Stimulated activated naive B cell treated with anti-CD40 and anti-IgM and Interleukin-4, amounts not matched to agents 10 μg/mL and 1 μg/mL and 100 μg/mL, for 72 hours (primary cell): ENCODE data around the gene NCK1.
"Not testable (repeated sequence)": the region's sequence is repeated elsewhere in the genome, so short reads cannot be mapped to it uniquely, and the experiment has no call there.

Source experiments
- ATAC-seq, 2 donors: fragments of 150-1000 bp; cut with Tn5 transposase; replicated peaks; 2 replicates each; pipeline ENCODE4 v1.10.0; 2021; ENCODE audit warnings: moderate library complexity in 1 of 2
- DNase-seq: peaks from one replicate; pipeline ENCODE4 v3.0.0; 2021
- H3K27ac Mint-ChIP-seq: one replicate; pipeline ENCODE4 v1.8.0; 2022; ENCODE audit warnings: mild to moderate bottlenecking, mixed read lengths
- H3K27me3 Mint-ChIP-seq, 2 donors: one replicate each; pipeline ENCODE4 v1.8.0; 2022; ENCODE audit warnings: mixed read lengths in 2 of 2
- H3K36me3 Mint-ChIP-seq, 2 donors: one replicate each; pipeline ENCODE4 v1.8.0; 2022; ENCODE audit warnings: mixed read lengths in 2 of 2, mild to moderate bottlenecking in 1 of 2
- H3K4me1 Mint-ChIP-seq, 2 donors: one replicate each; pipeline ENCODE4 v1.8.0; 2022; ENCODE audit warnings: mixed read lengths in 2 of 2, mild to moderate bottlenecking in 1 of 2
- H3K4me3 Mint-ChIP-seq, 2 donors: one replicate each; pipeline ENCODE4 v1.8.0; 2022; ENCODE audit warnings: mild to moderate bottlenecking in 2 of 2, mixed read lengths in 2 of 2, moderate library complexity in 1 of 2
- H3K9me3 Mint-ChIP-seq, 2 donors: one replicate each; pipeline ENCODE4 v1.8.0; 2022; ENCODE audit warnings: mixed read lengths in 2 of 2, mild to moderate bottlenecking in 1 of 2

NCK1 gene

DNA sequence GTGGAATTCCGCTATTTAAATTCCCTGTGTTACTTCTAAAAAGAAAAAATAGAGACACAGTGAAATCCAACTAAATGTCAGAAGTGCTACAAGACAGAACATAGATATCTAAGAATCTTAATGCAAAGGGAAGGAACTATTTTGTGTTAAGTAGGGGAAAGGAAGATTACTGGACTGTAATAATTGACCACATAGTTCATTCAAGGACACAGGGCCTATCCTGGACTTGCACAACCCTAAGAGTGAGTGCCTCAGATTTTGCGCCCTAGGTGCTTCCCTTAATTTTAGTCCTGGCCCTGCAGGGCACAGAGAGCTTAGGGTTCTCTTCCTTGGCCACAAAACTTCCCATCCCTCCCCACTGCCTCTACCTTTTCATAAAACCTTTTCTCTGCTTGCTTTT is 92.2 kb downstream of the NCK1 start:
- no peak for DNase-seq
- H3K27me3 Mint-ChIP-seq: no peaks in the 10 kb centered on the region
- no peak overlapping the region for H3K4me3 Mint-ChIP-seq
- peaks cover 12 to 20% of the 10 kb centered on the region in 2 donors for H3K4me1 Mint-ChIP-seq
- no peaks in the 10 kb centered on the region for H3K9me3 Mint-ChIP-seq
- no peak for ATAC-seq
- H3K27ac Mint-ChIP-seq: no peak overlapping the region
- H3K36me3 Mint-ChIP-seq: peaks cover 12 to 34% of the 10 kb centered on the region in 2 donors

DNA sequence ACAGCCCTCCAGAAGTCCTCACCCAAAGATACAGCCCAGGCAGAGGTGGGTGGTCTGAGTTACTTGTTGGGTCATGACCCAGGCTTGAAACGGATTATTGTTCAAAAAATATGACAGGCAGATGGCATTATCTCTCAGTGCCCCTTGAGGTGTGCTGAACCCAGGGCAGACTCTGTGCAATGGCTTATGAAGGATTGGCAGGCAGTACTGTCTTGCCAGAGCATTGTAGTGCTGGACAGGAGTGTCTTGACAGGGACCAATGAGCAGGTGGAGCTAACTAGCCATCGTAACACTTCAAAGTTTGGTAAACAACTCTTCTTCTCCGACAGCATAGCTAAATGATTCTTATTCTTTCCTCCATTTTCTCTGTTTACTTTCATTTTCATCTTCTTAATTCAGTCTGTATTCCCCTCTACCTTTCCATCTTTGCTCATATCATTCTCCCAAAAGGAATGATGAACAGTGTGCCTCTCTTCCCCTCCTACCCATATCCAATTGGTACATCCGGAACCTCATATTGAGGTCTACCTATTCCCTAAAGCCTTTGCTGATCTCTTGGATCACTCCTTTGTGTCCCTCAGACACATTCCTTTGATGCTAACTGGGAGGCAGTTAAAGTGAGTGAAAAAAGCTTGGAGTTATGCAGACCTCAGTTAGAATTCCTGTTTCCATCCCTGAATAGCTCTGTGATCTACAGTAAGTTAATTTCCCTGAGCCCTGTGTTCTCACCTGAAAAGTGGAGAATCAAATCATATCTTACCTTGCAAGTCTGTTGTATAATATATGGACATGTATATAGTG is 93.2 kb downstream of the NCK1 start:
- no peak for ATAC-seq
- Mint-ChIP-seq H3K4me3 (no peak overlapping the region), H3K27me3 (no peaks in the 10 kb centered on the region), H3K36me3 (peaks cover 13 to 40% of the 10 kb centered on the region in 2 donors), H3K27ac (no peak overlapping the region), H3K4me1 (peaks cover 12 to 19% of the 10 kb centered on the region in 2 donors), H3K9me3 (no peaks in the 10 kb centered on the region)
- DNase-seq: no peak

DNA sequence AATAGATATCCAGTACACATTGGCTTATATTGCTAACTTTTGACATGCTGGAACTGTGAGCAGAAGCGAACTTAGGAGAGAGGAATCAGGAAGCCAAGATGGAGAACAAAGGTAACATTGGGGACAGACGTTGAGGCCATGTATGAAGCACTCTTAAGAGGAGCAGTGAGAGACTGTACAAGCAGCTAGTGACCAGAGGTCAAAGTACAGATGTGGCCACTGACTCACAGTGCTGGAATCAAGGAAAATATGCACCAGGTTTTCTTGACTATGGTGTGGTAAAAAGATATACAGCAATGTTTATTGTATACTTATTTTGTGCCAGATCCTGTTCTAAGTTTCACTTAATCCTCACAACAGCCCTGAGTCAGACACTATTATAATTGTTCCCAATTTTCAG is 93.8 kb downstream of the NCK1 start:
- Mint-ChIP-seq H3K4me3 (no peak overlapping the region), H3K36me3 (peaks cover 15 to 40% of the 10 kb centered on the region in 2 donors), H3K4me1 (peaks cover 12 to 14% of the 10 kb centered on the region in 2 donors), H3K27ac (no peak overlapping the region), H3K27me3 (no peaks in the 10 kb centered on the region), H3K9me3 (no peaks in the 10 kb centered on the region)
- ATAC-seq (no peak), DNase-seq (no peak)

DNA sequence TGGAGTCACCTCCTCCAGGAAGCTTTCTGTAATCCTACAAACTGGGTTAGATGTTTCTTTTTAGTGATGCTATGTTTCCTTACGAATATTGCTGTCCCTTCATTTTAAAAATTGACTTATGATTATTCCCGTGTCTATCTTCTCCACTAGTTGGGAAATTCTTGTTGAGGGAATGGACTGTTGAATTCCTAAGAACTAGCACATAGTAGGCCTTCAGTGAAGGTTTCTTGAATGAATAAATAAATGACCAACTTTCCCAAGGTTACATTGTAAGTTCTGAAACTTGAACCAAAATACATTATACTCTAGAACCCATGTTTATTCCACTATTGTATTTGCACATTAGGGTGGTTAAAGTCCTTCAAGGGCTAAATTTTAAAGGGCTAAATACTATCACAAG is 95.0 kb downstream of the NCK1 start:
- ATAC-seq: no peak
- Mint-ChIP-seq H3K9me3 (no peaks in the 10 kb centered on the region), H3K36me3 (peaks cover 15 to 36% of the 10 kb centered on the region in 2 donors), H3K4me3 (no peak overlapping the region), H3K27ac (no peak overlapping the region), H3K27me3 (no peaks in the 10 kb centered on the region), H3K4me1 (peaks cover 12 to 13% of the 10 kb centered on the region in 2 donors)
- DNase-seq: no peak

DNA sequence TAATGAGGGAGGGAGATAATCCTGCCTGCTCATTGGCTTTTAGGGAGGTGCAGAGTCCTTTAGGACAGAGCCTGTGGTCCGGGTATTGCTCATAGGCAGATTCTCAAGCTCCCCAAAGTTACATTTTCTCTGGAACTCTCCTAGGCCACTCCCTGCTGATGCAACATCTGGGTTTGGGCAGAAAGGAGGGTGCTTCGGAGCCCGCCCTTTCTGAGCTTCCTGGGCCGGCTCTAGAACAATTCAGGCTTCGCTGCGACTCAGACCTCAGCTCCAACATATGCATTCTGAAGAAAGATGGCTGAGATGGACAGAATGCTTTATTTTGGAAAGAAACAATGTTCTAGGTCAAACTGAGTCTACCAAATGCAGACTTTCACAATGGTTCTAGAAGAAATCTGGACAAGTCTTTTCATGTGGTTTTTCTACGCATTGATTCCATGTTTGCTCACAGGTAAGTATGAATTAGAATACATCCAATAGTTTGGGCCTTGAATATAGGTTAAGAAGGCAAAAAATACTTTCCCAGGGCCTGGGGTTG is 95.8 kb downstream of the NCK1 start, which contains the start of gene IL20RB:
Gene IL20RB (plus strand): TSS at position 233 of the 538 bp plus-strand sequence. CDS start 131 bp downstream, at position 364.
- no peak within 1 kb of the TSS for H3K4me3 Mint-ChIP-seq
- peaks cover 7 to 10% of the 10 kb centered on the region in 2 donors for H3K4me1 Mint-ChIP-seq
- ATAC-seq: no peak
- no peaks in the 10 kb centered on the region for H3K27me3 Mint-ChIP-seq
- H3K36me3 Mint-ChIP-seq: peaks cover 14 to 31% of the 10 kb centered on the region in 2 donors
- DNase-seq: no peak
- H3K27ac Mint-ChIP-seq: no peak within 1 kb of the TSS
- no peaks in the 10 kb centered on the region for H3K9me3 Mint-ChIP-seq

DNA sequence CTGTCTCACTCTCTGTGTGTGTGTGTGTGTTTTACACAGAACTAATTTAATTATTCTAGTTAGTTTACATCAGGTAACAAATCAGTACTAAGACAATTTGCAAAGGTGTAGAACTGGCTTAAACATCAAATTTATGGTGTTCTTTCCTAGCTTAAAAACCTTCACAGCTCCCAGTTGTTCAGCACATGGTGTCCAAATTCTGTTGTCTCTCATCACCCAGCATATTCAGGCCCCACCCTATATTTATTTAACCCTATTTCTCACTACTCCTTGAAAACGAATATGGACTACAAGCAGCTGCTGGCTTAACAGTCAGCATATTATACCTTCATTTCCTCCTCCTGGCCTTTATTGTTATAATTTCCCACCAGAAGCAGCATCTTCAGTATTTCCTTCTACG is 96.9 kb downstream of the NCK1 start:
- peaks cover 8 to 24% of the 10 kb centered on the region in 2 donors for H3K36me3 Mint-ChIP-seq
- peaks cover 7 to 10% of the 10 kb centered on the region in 2 donors for H3K4me1 Mint-ChIP-seq
- ATAC-seq: no peak
- no peak overlapping the region for H3K4me3 Mint-ChIP-seq
- H3K27me3 Mint-ChIP-seq: no peaks in the 10 kb centered on the region
- no peak overlapping the region for H3K27ac Mint-ChIP-seq
- no peaks in the 10 kb centered on the region for H3K9me3 Mint-ChIP-seq
- no peak for DNase-seq

DNA sequence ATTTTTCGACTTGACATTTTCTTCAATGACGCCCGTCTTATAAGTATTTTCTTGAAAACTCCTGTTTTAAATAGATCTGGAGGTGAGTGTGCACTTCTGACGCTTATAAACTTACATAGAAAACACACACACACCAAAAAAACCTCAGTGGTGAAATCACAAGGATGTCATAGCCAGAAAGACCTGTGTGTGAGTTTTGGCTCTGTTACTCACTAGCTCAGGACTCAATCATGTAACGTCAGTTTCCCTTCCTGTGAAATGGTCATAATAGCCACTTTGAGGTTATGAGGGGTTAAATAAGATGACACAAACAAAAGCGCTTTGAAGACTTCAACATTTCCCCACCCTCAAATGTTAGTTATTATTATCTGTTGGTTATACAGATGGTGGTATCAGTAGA is 97.6 kb downstream of the NCK1 start:
- H3K4me1 Mint-ChIP-seq: peaks cover 7 to 9% of the 10 kb centered on the region in 2 donors
- ATAC-seq: no peak
- no peak overlapping the region for H3K4me3 Mint-ChIP-seq
- peaks cover 8 to 24% of the 10 kb centered on the region in 2 donors for H3K36me3 Mint-ChIP-seq
- H3K9me3 Mint-ChIP-seq: no peaks in the 10 kb centered on the region
- no peak overlapping the region for H3K27ac Mint-ChIP-seq
- no peaks in the 10 kb centered on the region for H3K27me3 Mint-ChIP-seq
- DNase-seq: no peak

DNA sequence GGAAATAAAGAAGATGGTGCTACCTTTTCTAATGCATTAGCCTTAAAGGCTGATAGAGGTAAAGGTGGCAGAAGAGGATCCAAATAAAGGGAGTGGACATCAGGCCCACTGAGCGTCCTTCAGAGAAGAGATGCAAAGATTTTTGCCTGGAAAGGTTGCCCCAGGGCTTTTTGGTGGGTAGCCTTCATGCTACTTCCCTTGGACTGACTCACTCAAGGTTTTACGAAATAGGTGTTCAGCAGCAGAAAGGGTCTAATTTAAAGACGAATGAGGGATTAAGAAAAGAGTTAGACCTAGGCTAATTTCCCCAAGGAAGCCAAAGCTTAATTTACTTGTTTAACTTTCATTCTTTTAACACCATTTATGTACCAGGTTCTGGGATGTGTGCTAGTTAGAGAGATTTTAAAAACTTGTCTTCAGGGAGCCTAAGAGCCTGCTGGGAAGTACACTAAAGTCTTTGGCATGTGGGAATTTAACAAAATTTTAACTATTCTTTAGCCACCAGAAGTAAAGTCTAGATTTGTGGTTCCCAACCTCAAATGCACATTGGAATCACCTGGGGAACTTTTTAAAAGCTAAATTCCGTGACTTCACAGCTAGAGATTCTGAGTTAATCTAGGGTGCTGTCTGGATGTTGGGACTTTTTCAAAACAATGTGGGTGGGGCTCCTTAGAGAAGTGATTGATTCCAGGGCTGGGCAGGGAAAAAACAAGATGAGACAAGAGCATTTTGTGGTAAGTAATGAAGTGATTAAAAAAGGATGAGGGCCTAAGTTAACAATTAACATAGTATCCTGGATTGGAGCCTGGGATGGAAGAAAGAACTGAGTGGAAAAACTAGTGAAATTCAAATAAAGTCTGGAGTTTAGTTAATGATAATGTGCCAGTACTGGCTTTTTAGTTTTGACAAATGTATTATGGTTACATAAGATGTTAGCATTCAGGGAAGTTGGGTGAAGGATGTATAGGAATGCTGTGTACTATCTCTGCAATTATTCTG is 99.1 kb downstream of the NCK1 start:
- no peaks in the 10 kb centered on the region for H3K9me3 Mint-ChIP-seq
- no peak overlapping the region for H3K4me3 Mint-ChIP-seq
- H3K4me1 Mint-ChIP-seq: no peaks in the 10 kb centered on the region
- no peaks in the 10 kb centered on the region for H3K27me3 Mint-ChIP-seq
- ATAC-seq (no peak), DNase-seq (no peak)
- no peak overlapping the region for H3K27ac Mint-ChIP-seq
- H3K36me3 Mint-ChIP-seq: peaks cover 8 to 17% of the 10 kb centered on the region in 2 donors

DNA sequence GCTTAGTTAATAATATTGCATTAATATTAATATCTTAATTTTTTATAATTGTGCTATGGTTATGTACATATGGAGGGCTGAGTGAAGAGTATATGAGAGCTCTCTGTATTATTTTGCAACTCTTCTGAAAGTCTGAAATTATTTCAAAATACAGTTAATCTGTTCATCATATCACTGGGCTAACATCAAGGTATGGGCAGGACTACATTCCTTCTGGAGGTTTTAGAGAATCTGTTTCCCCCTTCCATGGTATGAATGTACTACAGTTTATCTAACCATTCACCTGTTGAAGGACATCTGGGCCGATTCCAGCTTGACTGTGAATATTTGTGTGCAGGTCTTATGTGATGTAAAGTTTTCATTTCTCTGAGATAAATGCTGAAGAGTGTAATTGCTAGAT is 100.9 kb downstream of the NCK1 start:
- H3K4me1 Mint-ChIP-seq: no peaks in the 10 kb centered on the region
- no peak for ATAC-seq
- DNase-seq: no peak
- no peaks in the 10 kb centered on the region for H3K27me3 Mint-ChIP-seq
- H3K36me3 Mint-ChIP-seq: peaks cover 4 to 11% of the 10 kb centered on the region in 2 donors
- H3K27ac Mint-ChIP-seq: no peak overlapping the region
- H3K4me3 Mint-ChIP-seq: no peak overlapping the region
- peaks cover 0 to 1% of the 10 kb centered on the region in 2 donors for H3K9me3 Mint-ChIP-seq

DNA sequence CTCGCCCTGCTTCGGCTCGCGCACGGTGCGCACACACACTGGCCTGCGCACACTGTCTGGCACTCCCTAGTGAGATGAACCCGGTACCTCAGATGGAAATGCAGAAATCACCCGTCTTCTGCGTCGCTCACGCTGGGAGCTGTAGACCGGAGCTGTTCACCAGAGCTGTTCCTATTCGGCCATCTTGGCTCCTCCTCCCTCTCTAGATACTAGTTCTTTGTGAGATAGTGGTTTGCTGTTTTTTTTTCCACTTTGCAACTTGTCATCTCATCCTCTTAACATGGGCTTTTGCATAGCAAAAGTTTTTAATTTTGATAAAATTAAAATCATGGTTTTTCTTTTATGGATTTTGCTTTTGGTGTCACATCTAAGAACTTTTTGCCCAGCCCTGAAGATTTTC is 107.5 kb downstream of the NCK1 start:
- peaks cover 9 to 13% of the 10 kb centered on the region in 2 donors for H3K36me3 Mint-ChIP-seq
- not testable (repeated sequence) for H3K27ac Mint-ChIP-seq, DNase-seq, H3K27me3 Mint-ChIP-seq, H3K4me1 Mint-ChIP-seq, ATAC-seq, H3K4me3 Mint-ChIP-seq
- peaks cover 4 to 13% of the 10 kb centered on the region in 2 donors for H3K9me3 Mint-ChIP-seq

DNA sequence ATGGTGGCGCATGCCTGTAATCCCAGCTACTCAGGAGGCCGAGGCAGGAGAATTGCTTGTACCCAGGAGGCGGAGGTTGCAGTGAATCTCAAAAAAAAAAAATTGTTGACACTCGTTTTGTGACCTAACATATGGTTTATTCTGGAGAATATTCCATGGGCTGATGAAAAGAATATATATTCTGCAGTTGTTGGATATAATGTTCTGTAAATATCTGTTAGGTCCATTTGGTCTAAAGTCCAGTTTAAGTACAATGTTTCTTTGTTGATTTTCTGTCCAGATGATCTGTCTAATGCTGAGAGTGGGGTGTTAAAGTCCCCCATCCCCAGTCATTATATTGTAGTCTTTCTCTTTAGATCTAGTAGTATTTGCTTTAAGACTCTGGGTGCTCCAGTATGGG is 111.3 kb downstream of the NCK1 start:
- Mint-ChIP-seq H3K27ac (no peak overlapping the region), H3K27me3 (no peaks in the 10 kb centered on the region), H3K9me3 (peaks cover 9 to 17% of the 10 kb centered on the region in 2 donors), H3K36me3 (peaks cover 19 to 22% of the 10 kb centered on the region in 2 donors), H3K4me3 (no peak overlapping the region), H3K4me1 (no peaks in the 10 kb centered on the region)
- ATAC-seq (no peak), DNase-seq (no peak)

DNA sequence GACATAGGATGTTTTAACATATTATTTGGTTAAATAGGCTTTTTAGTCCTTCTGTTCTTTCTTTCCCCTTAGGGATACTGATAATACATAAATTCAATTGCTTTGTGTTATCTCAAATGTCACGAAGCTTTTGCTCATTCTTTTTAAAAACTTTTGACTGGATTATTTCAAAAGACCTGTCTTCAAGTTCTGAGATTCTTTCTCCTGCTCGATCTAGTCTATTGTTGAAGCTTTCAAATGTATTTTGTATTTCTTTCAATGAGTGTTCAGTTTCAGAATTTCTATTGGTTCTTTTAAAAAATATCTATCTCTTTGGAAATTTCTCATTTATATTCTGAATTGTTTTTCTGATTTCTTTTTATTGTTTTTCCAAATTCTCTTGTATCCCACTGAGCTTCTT is 112.7 kb downstream of the NCK1 start:
- peaks cover 9 to 17% of the 10 kb centered on the region in 2 donors for H3K9me3 Mint-ChIP-seq
- H3K27ac Mint-ChIP-seq: no peak overlapping the region
- no peak for ATAC-seq

DNA sequence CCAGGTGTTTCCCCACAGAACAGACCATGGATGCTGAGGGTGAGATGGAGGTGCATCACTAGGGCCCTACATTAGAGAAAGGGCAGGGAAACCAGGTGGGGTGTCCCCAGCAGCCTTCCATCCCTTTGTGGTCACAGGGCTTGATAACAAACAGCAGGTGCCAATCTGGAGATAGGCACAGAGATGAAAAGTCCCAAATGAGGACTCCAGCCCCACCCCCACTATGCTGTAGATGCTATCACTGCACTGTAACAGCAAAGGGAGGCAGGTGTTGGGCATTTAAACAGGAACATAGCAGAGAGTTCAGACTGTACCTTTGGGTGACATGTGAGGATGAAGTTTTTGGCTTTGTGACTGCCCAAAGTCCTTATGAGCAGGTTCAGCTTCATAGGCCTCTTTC is 117.2 kb downstream of the NCK1 start:
- no peaks in the 10 kb centered on the region for H3K27me3 Mint-ChIP-seq
- H3K27ac Mint-ChIP-seq: no peak overlapping the region
- H3K9me3 Mint-ChIP-seq: peaks cover 5 to 7% of the 10 kb centered on the region in 2 donors
- H3K36me3 Mint-ChIP-seq: peaks cover 16 to 35% of the 10 kb centered on the region in 2 donors
- no peak overlapping the region for H3K4me3 Mint-ChIP-seq
- no peaks in the 10 kb centered on the region for H3K4me1 Mint-ChIP-seq
- DNase-seq (no peak), ATAC-seq (no peak)

More for the DNA sequence above, 112.7 kb downstream of the NCK1 start:
- DNase-seq: no peak
- Mint-ChIP-seq H3K4me1 (no peaks in the 10 kb centered on the region), H3K4me3 (no peak overlapping the region), H3K27me3 (no peaks in the 10 kb centered on the region), H3K36me3 (peaks cover 19 to 22% of the 10 kb centered on the region in 2 donors)

DNA sequence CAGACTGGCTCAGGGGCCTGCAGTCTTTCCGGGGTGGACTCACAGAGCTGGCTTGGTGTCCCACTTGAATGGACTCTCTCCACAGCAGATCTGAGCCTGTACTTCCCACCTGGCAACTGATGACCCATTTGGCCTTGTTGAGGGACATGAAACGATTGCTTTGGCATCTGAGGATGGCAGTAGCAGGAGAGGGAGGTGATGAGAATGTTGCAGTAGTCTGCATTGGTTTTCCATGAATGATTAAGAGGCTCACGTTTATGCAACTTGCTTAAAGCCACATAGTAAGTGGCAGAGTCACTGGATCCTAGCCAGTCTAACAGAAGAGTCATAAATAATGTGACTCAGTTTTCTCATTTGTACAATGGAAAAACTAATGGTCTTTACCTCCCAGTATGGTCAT is 117.7 kb downstream of the NCK1 start:
- Mint-ChIP-seq H3K4me1 (no peaks in the 10 kb centered on the region), H3K4me3 (no peak overlapping the region), H3K27ac (no peak overlapping the region), H3K27me3 (no peaks in the 10 kb centered on the region), H3K9me3 (peaks cover 4 to 7% of the 10 kb centered on the region in 2 donors), H3K36me3 (peaks cover 16 to 34% of the 10 kb centered on the region in 2 donors)
- DNase-seq (no peak), ATAC-seq (no peak)
